GM19455 (cell line): ENCODE data around the gene LCTL.
"Not testable (repeated sequence)": the region's sequence is repeated elsewhere in the genome, so short reads cannot be mapped to it uniquely, and the experiment has no call there.

Source experiments
- ATAC-seq: cut with Tn5 transposase; IDR thresholded peaks from one replicate; pipeline ENCODE4 v1.9.1; 2021; ENCODE audit not compliant: unreplicated experiment

The LCTL gene

DNA sequence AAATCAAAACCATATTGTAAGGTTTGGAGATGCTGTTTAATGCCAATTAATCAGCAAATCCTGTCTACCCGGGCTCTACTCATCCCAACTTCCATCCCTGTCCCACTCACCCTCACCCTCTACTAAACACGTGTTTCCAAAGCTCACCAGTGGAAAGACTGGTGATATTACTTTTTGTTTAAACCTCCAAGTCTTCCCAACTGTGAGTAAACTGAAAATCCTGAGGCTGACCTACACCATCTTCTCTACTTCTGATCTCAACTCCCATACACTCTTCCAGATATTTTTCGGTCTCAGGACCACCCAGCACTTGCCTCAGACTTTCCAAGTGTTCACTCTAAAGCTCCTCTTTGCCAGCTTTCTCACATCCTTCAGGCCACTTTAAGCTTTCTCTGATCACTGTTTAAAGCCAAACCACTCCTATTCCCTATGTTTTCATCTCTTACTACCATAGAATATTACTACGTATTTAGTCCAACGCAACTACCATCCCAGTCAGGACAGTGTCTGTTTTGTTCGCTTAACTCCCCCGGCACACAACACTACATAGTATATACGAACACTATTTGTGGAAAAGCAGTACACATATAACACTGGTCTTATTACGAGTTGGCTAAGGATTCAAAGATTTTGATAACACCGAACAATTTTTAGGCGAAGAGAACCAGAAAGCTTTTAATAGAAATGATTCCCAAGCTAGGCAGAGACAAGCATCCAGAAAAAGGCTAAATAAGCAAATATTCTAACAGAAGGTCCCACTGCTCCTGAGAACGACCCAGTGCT lies 61.8 kb downstream of the LCTL start:
- ATAC-seq: no peak

DNA sequence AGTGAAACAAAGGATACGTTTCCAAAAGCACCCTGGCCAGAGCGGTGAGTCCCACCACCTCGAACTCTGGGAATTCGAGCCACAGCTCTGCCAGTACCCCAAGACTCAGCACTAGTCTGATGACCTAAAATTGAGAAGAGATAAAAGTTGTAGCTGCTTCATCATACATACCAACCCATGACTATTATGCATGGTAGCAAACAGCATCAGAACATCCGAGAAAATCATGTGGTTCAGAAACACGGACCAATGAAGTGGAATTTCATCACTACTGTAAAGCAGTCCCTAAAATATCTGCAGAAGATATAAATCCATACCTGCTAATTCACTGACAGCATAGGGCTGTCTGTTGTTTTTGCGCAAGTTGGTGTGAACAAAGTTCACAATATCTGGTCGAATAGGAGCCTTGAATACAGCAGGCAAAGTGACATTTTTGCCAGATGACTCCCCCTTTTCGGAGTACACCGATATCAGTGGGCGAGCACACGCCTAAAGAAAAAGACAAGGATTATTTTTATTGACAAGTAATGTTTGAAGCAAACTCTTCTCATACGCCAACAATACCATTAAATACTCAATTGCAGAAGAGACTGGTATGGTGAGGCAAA lies 62.7 kb downstream of the LCTL start:
- not testable (repeated sequence) for ATAC-seq

- no peak for ATAC-seq
Measured at GRCh38 chr15:66502491-66502890, 63.3 kb downstream of the LCTL start.

GRCh38 chr15:66500346-66500745 lies 65.5 kb downstream of the LCTL start:
- ATAC-seq: not testable (repeated sequence)

DNA sequence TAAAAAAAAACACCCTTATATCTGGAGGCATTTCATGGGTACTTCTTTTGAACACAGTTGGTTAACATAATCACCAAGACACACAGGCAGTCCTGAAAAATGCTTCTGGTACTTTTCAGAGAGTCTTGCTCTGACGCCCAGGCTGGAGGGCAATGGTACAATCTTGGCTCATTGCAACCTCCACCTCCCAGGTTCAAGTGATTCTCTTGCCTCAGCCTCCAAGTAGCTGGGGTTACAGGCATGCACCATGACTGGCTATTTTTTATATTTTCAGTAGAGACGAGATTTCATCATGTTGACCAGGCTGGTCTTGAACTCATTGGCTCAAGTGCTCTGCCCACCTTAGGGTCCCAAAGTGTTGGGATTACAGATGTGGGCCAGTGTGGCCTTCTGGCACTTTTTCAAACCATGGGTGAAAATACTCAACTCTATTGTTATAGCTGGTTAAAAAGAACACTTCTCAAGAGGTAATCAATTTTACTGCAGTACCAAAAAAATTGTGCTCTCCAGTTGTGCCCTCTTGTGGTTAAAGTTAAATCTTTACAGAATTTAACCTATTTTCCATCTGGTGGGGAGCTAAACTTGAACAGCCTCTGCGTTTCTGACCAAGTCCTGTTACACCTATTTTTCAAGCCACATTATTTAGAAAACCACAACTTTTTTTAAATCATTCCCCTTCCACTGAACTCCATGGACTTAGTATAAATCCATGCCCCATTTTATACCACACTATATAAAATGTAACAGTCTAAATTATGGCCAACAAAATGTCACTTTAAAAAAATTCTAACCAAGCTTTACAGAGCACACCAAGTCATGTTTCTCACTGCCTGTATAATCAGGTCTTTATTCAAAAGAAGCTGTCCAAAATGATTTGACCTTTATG lies 67.1 kb downstream of the LCTL start:
- no peak for ATAC-seq
